Endothelial cell of umbilical vein (primary cell): ENCODE results near the gene SPACA4. TPM values are rescaled to one million over a fixed set of nuclear protein-coding genes. Genes with fewer than 3 reads are reported as not detected.

Source experiments
- BruUV-seq: library from RNA; stranded (reverse); fragments of 400-500 nt; replicated peaks from 2 replicates; lab custom pipeline; 2021; lab: Mats Ljungman, UMichigan
- CTCF ChIA-PET: fragments of 300-600, 350-600 bp; sonication (Branson Sonifier 250); formaldehyde crosslinking; loops from one replicate; lab custom pipeline; 2021; ENCODE audit warnings: antibody characterized with exemption, inconsistent platforms; lab: Charles Lee
- POLR2A ChIA-PET: fragments of 300-600, 350-600 bp; sonication (Branson Sonifier 250); formaldehyde crosslinking; loops from one replicate; lab custom pipeline; 2021; ENCODE audit warnings: antibody characterized with exemption, inconsistent platforms; lab: Charles Lee
- DNase-seq: peaks from one replicate; pipeline ENCODE4 v3.0.0-alpha.2; 2011; ENCODE audit warnings: low read depth, low spot score
- FAIRE-seq: peaks from 2 replicates; lab custom pipeline; 2011; peaks lifted over from hg19 to GRCh38; lab: Jason Lieb, UNC
- H2AFZ ChIP-seq: 2 replicates; pipeline ENCODE4 v1.6.0; 2012; ENCODE audit warnings: low read depth, low read length, control low read depth, inconsistent platforms
- H3K27ac ChIP-seq: 2 replicates; pipeline ENCODE4 v1.5.1; 2011; ENCODE audit warnings: low read depth, mild to moderate bottlenecking, control low read depth, low read length, moderate library complexity; ENCODE audit not compliant: insufficient read depth
- H3K27me3 ChIP-seq, 2 experiments: 2 replicates each; pipeline versions ENCODE4 v1.6.0 to v1.6.1; 2011; ENCODE audit warnings: low read length in 2 of 2, mixed read lengths in 1 of 2; ENCODE audit not compliant: control insufficient read depth in 2 of 2, insufficient read depth in 2 of 2
- H3K36me3 ChIP-seq, 2 experiments: 2 replicates in 1 of 2; 3 replicates in 1 of 2; pipeline ENCODE4 v1.5.1; 2011; ENCODE audit warnings: low read length in 2 of 2, mild to moderate bottlenecking in 1 of 2, moderate library complexity in 1 of 2; ENCODE audit not compliant: control insufficient read depth in 2 of 2, insufficient read depth in 2 of 2; ENCODE audit errors: extremely low read depth in 1 of 2
- H3K4me1 ChIP-seq: 3 replicates; pipeline ENCODE4 v1.5.1; 2011; ENCODE audit warnings: mild to moderate bottlenecking, low read length; ENCODE audit not compliant: control insufficient read depth, insufficient read depth; ENCODE audit errors: extremely low read depth
- H3K4me2 ChIP-seq: 2 replicates; pipeline ENCODE4 v1.6.1; 2011; ENCODE audit warnings: low read length, control low read depth, mixed read lengths; ENCODE audit not compliant: insufficient read depth
- H3K4me3 ChIP-seq, 3 experiments: fragments of 200-600 bp in 1 of 3; sonication (generic), shearing (Covaris generic) in 1 of 3; replicated peaks in 1 of 3; 2 replicates each; pipeline ENCODE4 v1.5.1; 2011 to 2016; ENCODE audit warnings: control low read depth in 3 of 3, low read length in 3 of 3, mild to moderate bottlenecking in 2 of 3, inconsistent platforms in 1 of 3, low read depth in 1 of 3, moderate library complexity in 1 of 3; ENCODE audit not compliant: insufficient read depth in 1 of 3
- H3K79me2 ChIP-seq: 2 replicates; pipeline ENCODE4 v1.6.0; 2012; ENCODE audit warnings: low read length, inconsistent platforms; ENCODE audit not compliant: control insufficient read depth, insufficient read depth
- H3K9ac ChIP-seq: replicated peaks from 2 replicates; pipeline ENCODE3; 2011; ENCODE audit warnings: low read length, control low read depth; ENCODE audit not compliant: insufficient read depth; ENCODE audit errors: extremely low read depth
- H3K9me1 ChIP-seq: replicated peaks from 3 replicates; pipeline ENCODE4 v1.6.0; 2011; ENCODE audit warnings: mild to moderate bottlenecking, low read length; ENCODE audit not compliant: control insufficient read depth, insufficient read depth; ENCODE audit errors: extremely low read depth
- H3K9me3 ChIP-seq: replicated peaks from 2 replicates; pipeline ENCODE4 v1.5.1; 2012; ENCODE audit warnings: low read length, inconsistent platforms; ENCODE audit not compliant: control insufficient read depth, insufficient read depth
- H4K20me1 ChIP-seq: replicated peaks from 2 replicates; pipeline ENCODE3; 2011; ENCODE audit warnings: mild to moderate bottlenecking, low read length; ENCODE audit not compliant: control insufficient read depth, insufficient read depth; ENCODE audit errors: extremely low read depth
- EZH2 ChIP-seq: IDR thresholded peaks from 2 replicates; pipeline ENCODE4 v1.6.1; 2012; ENCODE audit warnings: borderline replicate concordance, low read depth, mild to moderate bottlenecking, moderate library complexity, low read length, inconsistent platforms; ENCODE audit not compliant: severe bottlenecking
- FOS ChIP-seq: IDR thresholded peaks from 2 replicates; pipeline ENCODE4 v1.6.1; 2011; ENCODE audit warnings: mild to moderate bottlenecking, low read length, moderate library complexity, borderline replicate concordance; ENCODE audit not compliant: insufficient read depth
- GATA2 ChIP-seq: IDR thresholded peaks from 2 replicates; pipeline ENCODE4 v1.7.0; 2011; ENCODE audit warnings: low read depth, mild to moderate bottlenecking, moderate library complexity, mixed read lengths, low read length; ENCODE audit not compliant: insufficient read length, insufficient read depth
- JUN ChIP-seq: IDR thresholded peaks from 2 replicates; pipeline ENCODE4 v1.6.1; 2011; ENCODE audit warnings: borderline replicate concordance, low read depth; ENCODE audit not compliant: insufficient read length, insufficient read depth
- MYC ChIP-seq: IDR thresholded peaks from one replicate; pipeline ENCODE4 v1.6.1; 2011; ENCODE audit warnings: mild to moderate bottlenecking, low read depth, low read length
- POLR2A ChIP-seq: IDR thresholded peaks from 2 replicates; pipeline ENCODE4 v1.6.1; 2012; ENCODE audit warnings: low read depth, mild to moderate bottlenecking, control low read depth, low read length
- POLR2AphosphoS5 ChIP-seq: IDR thresholded peaks from 2 replicates; pipeline ENCODE4 v1.6.1; 2012; ENCODE audit warnings: low read depth, mild to moderate bottlenecking, control low read depth, low read length, moderate library complexity; ENCODE audit not compliant: insufficient read depth
- dilution Hi-C: fragments of 300-500 bp; cut with MboI; formaldehyde crosslinking; loops from one replicate; pipeline ENCODE4 v1.15.0; 2019; ENCODE audit warnings: low sequenced_read_pairs; ENCODE audit not compliant: extremely low pct_ligation_motif_present
- intact Hi-C: fragments of 100-400 bp; cut with micrococcal nuclease; formaldehyde crosslinking; loops from one replicate; pipeline ENCODE4 v1.10.0; 2022
- polyA plus RNA-seq, 4 experiments: library from polyadenylated mRNA; depleted of rRNA in 3 of 4; stranded (reverse) in 3 of 4; unstranded in 1 of 4; fragments of >200 nt; gene quantifications; 2 replicates each; pipeline versions ENCODE4 v1.2.1 to v1.2.3, GENCODE V29; 2011 to 2012; ENCODE audit warnings: missing spikeins in 1 of 4
- total RNA-seq: library from RNA; stranded (reverse); gene quantifications from 2 replicates; pipeline ENCODE4 v1.2.3, GENCODE V29; 2021
- TF ChIP-seq, protein P1 (sequence below), 2 donors: IDR thresholded peaks; 1 replicate in 1 of 2; 2 replicates in 1 of 2; pipeline ENCODE4 v1.5.1; 2011; ENCODE audit warnings: low read length in 2 of 2, mild to moderate bottlenecking in 2 of 2, moderate library complexity in 2 of 2, control low read depth in 1 of 2, inconsistent platforms in 1 of 2, low read depth in 1 of 2; ENCODE audit not compliant: insufficient read depth in 1 of 2; ENCODE audit errors: extremely low read depth in 1 of 2
- TF ChIP-seq, protein P2 (sequence below): IDR thresholded peaks from 2 replicates; pipeline ENCODE4 v1.6.1; 2011; ENCODE audit not compliant: insufficient read depth, insufficient read length

The SPACA4 gene
- total and polyA plus RNA-seq, 2 donors (not counting 3 experiments of a cell fraction or from before 2014, with no cell fraction given) = not detected

DNA sequence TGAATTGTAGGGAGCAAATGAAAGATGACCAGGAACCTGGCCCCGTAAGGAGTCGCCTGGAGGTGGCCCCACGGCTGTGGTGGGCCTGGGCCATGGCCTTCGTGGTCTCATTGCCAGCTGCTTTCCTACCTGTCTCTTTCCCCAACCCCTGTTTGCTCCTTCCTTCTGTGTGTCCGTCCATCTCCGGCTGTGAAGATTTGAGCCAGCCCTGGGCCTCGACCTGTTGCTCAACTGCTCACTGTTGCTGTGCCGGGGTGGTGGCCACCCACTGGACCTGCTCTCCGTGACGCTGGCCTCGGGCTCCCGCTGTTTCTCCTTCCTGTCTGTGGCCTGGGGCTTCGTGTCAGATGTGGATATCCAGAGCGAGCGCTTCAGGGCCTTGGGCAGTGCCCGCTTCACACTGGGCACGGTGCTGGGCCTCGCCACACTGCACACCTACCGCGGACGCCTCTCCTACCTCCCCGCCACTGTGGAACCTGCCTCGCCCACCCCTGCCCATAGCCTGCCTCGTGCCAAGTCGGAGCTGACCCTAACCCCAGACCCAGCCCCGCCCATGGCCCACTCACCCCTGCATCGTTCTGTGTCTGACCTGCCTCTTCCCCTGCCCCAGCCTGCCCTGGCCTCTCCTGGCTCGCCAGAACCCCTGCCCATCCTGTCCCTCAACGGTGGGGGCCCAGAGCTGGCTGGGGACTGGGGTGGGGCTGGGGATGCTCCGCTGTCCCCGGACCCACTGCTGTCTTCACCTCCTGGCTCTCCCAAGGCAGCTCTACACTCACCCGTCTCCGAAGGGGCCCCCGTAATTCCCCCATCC is 22.1 kb downstream of the SPACA4 start:
- no peak overlapping the region for H3K27ac ChIP-seq
- no peaks in the 10 kb centered on the region for H3K9me3 ChIP-seq
- no TSS peak for BruUV-seq
- no peaks in the 10 kb centered on the region for H3K9me1 ChIP-seq
- DNase-seq (no peak), FAIRE-seq (no peak)
- intact Hi-C loops = no loop called here
- H3K36me3 ChIP-seq = peaks cover 0 to 2% of the 10 kb centered on the region in 2 experiments
- ChIA-PET CTCF (interaction anchor here (0.9 to 1.0 kb wide), 3 partner anchors 44 to 123 kb away, joined by 3 read pairs; no protein-coding TSS in a partner anchor), POLR2A (interaction anchor here (2.0 kb wide), 1 partner anchor 9 kb away, joined by 10 read pairs; the partner anchor contains the start of genes RPL18 and SPHK2)
- H3K27me3 ChIP-seq = no peaks in the 10 kb centered on the region
- dilution Hi-C loops = no loop called here
- no peak overlapping the region for H3K4me3 ChIP-seq
- H2AFZ ChIP-seq = no peak overlapping the region
- no peaks in the 10 kb centered on the region for H4K20me1 ChIP-seq
- no peaks in the 10 kb centered on the region for H3K79me2 ChIP-seq
- peaks cover 14% of the 10 kb centered on the region for H3K4me1 ChIP-seq
- no peak overlapping the region for H3K4me2 ChIP-seq
- H3K9ac ChIP-seq = no peak overlapping the region
- TF ChIP-seq POLR2AphosphoS5 = no peak
- TF ChIP-seq, protein P1, sequence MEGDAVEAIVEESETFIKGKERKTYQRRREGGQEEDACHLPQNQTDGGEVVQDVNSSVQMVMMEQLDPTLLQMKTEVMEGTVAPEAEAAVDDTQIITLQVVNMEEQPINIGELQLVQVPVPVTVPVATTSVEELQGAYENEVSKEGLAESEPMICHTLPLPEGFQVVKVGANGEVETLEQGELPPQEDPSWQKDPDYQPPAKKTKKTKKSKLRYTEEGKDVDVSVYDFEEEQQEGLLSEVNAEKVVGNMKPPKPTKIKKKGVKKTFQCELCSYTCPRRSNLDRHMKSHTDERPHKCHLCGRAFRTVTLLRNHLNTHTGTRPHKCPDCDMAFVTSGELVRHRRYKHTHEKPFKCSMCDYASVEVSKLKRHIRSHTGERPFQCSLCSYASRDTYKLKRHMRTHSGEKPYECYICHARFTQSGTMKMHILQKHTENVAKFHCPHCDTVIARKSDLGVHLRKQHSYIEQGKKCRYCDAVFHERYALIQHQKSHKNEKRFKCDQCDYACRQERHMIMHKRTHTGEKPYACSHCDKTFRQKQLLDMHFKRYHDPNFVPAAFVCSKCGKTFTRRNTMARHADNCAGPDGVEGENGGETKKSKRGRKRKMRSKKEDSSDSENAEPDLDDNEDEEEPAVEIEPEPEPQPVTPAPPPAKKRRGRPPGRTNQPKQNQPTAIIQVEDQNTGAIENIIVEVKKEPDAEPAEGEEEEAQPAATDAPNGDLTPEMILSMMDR (IDR thresholded peaks at IDR 0.05; ENCODE audit: extremely low read depth in 1 of 2, insufficient read depth in 1 of 2, low read depth in 1 of 2, low read length in 2 of 2) = no peak

DNA sequence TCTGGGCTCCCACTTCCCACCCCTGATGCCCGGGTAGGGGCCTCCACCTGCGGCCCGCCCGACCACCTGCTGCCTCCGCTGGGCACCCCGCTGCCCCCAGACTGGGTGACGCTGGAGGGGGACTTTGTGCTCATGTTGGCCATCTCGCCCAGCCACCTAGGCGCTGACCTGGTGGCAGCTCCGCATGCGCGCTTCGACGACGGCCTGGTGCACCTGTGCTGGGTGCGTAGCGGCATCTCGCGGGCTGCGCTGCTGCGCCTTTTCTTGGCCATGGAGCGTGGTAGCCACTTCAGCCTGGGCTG is 22.7 kb downstream of the SPACA4 start:
- H3K4me3 ChIP-seq = no peak overlapping the region
- no TSS peak for BruUV-seq
- no peak overlapping the region for H2AFZ ChIP-seq
- H4K20me1 ChIP-seq = no peaks in the 10 kb centered on the region
- no peak overlapping the region for H3K4me2 ChIP-seq
- H3K79me2 ChIP-seq = no peaks in the 10 kb centered on the region
- H3K9me3 ChIP-seq = no peaks in the 10 kb centered on the region
- no peak for FAIRE-seq
- no peaks in the 10 kb centered on the region for H3K9me1 ChIP-seq
- dilution Hi-C loops (no loop called here), intact Hi-C loops (no loop called here)
- POLR2A ChIA-PET = interaction anchor here (2.0 kb wide), 1 partner anchor 10 kb away, joined by 10 read pairs; the partner anchor contains the start of genes RPL18 and SPHK2
- TF ChIP-seq POLR2AphosphoS5 (no peak), MYC (no peak), POLR2A (no peak), EZH2 (no peak), FOS (no peak), JUN (no peak), GATA2 (no peak)
- TF ChIP-seq, protein P2, sequence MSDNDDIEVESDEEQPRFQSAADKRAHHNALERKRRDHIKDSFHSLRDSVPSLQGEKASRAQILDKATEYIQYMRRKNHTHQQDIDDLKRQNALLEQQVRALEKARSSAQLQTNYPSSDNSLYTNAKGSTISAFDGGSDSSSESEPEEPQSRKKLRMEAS = no peak
- TF ChIP-seq, protein P1 (IDR thresholded peaks at IDR 0.05; ENCODE audit: extremely low read depth in 1 of 2, insufficient read depth in 1 of 2, low read depth in 1 of 2, low read length in 2 of 2) = no peak
- H3K27ac ChIP-seq = no peak overlapping the region
- no peak for DNase-seq
- no peaks in the 10 kb centered on the region for H3K27me3 ChIP-seq
- H3K9ac ChIP-seq = no peak overlapping the region
- CTCF ChIA-PET = interaction anchor here (1.0 to 2.0 kb wide), 3 partner anchors 10 to 67 kb away, joined by 3 to 12 read pairs (median 11); partner anchors contain the start of genes CA11, RPL18 and SPHK2
- peaks cover 0 to 2% of the 10 kb centered on the region in 2 experiments for H3K36me3 ChIP-seq
- H3K4me1 ChIP-seq = peaks cover 18% of the 10 kb centered on the region
